Lower leg skin (tissue), 3 donors: ENCODE results near the gene C16orf96.

Experiments used
- CTCF ChIP-seq, 3 donors: fragments of 450-650 bp; IDR thresholded peaks; one replicate each; pipeline ENCODE4 v1.5.1; 2016; ENCODE audit warnings: antibody characterized with exemption in 3 of 3, mild to moderate bottlenecking in 3 of 3, moderate library complexity in 2 of 3
- POLR2A ChIP-seq, 2 donors: fragments of 450-650 bp; IDR thresholded peaks; one replicate each; pipeline ENCODE4 v1.6.1; 2016 to 2017; ENCODE audit warnings: antibody characterized with exemption in 2 of 2, mild to moderate bottlenecking in 1 of 2, moderate library complexity in 1 of 2

DNA sequence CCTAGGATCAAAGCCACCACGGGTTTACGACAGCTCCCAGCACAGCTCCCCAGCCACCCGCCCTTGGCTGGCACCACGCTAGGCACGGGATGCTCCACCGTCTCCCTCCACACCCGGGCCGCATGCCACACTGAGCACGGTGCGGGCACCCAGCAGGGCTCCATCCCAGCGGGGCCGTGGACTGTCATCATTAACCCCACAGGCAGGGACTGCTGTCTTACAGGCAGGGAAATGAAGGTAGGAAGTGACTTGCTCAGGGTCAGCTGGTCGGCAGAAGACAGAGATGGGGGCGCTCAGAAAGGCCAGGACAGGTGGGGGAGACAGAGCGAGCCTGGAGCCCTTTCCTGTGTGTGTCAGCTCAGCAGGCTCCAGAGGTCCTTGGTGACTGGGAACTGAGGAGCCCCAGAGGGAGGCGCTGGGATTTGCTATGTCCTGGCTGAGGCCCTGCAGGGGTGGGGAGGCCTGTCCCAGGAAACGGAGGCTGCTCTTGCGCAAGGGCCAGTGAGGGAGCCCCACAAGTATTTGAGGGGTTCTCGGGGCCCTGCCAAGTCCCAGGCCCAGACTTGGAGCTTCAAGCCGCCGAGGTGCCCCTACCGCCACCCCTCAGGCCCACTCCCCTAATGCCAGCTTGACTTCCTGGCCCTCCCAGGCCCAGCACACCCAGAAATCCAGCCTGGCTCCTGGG, 55.3 kb downstream of the C16orf96 start:
- no peak for TF ChIP-seq CTCF (IDR thresholded peaks at IDR 0.05)
- TF ChIP-seq POLR2A (IDR thresholded peaks at IDR 0.05) = no peak
